DND-41 (cell line): Measurements from ENCODE around the gene SELP.
A peak's percentile ranks its signal among the peaks of the same experiment; 100 is the strongest.

Experiments used
- ATAC-seq: fragments of 200-7000 bp; cut with Tn5 transposase; 3 replicates; pipeline ENCODE4 v1.9.1; 2021; ENCODE audit warnings: low read depth; ENCODE audit not compliant: insufficient read depth
- DNase-seq: peaks from one replicate; pipeline ENCODE4 v3.0.0-alpha.2; 2020
- H2AFZ ChIP-seq: 2 replicates; pipeline ENCODE4 v1.6.0; 2012; ENCODE audit warnings: low read depth, low read length
- H3K27ac ChIP-seq: 2 replicates; pipeline ENCODE4 v1.5.1; 2012; ENCODE audit warnings: low read length, inconsistent platforms
- H3K27me3 ChIP-seq: fragments of 200-600 bp; sonication (generic); 2 replicates; pipeline ENCODE4 v1.6.0; 2012; ENCODE audit warnings: low read length, mild to moderate bottlenecking, inconsistent platforms; ENCODE audit not compliant: insufficient read depth, poor library complexity
- H3K36me3 ChIP-seq: 2 replicates; pipeline ENCODE4 v1.5.1; 2012; ENCODE audit warnings: low read length, inconsistent platforms; ENCODE audit not compliant: insufficient read depth
- H3K4me1 ChIP-seq: 2 replicates; pipeline ENCODE4 v1.5.1; 2012; ENCODE audit warnings: mild to moderate bottlenecking, low read length; ENCODE audit not compliant: insufficient read depth
- H3K4me2 ChIP-seq: 2 replicates; pipeline ENCODE4 v1.6.0; 2012; ENCODE audit warnings: mild to moderate bottlenecking, moderate library complexity, low read length, inconsistent platforms; ENCODE audit not compliant: insufficient read depth
- H3K4me3 ChIP-seq, 2 experiments: fragments of 200-600 bp in 1 of 2; shearing (Covaris generic) in 1 of 2; 2 replicates each; pipeline ENCODE4 v1.5.1; 2012 to 2016; ENCODE audit warnings: inconsistent platforms in 2 of 2, low read length in 2 of 2, mild to moderate bottlenecking in 2 of 2, low read depth in 1 of 2, moderate library complexity in 1 of 2
- H3K79me2 ChIP-seq: 2 replicates; pipeline ENCODE4 v1.6.0; 2012; ENCODE audit warnings: low read length, inconsistent platforms; ENCODE audit not compliant: insufficient read depth
- H3K9ac ChIP-seq: 2 replicates; pipeline ENCODE4 v1.6.0; 2012; ENCODE audit warnings: low read depth, mild to moderate bottlenecking, inconsistent platforms, low read length, moderate library complexity
- H3K9me3 ChIP-seq: 2 replicates; pipeline ENCODE4 v1.5.1; 2012; ENCODE audit warnings: low read length, moderate library complexity, mild to moderate bottlenecking, inconsistent platforms; ENCODE audit not compliant: insufficient read depth, severe bottlenecking
- H4K20me1 ChIP-seq: 2 replicates; pipeline ENCODE4 v1.6.0; 2012; ENCODE audit warnings: low read length; ENCODE audit not compliant: insufficient read depth
- EZH2 ChIP-seq: IDR thresholded peaks from 3 replicates; pipeline ENCODE4 v1.6.1; 2012; ENCODE audit warnings: borderline replicate concordance, low read depth, mild to moderate bottlenecking, moderate library complexity, low read length, inconsistent platforms; ENCODE audit not compliant: severe bottlenecking
- TF ChIP-seq, protein P1 (sequence below): IDR thresholded peaks from 2 replicates; pipeline ENCODE4 v1.5.1; 2012; ENCODE audit warnings: borderline replicate concordance, low read length, moderate library complexity, mild to moderate bottlenecking; ENCODE audit not compliant: poor library complexity, severe bottlenecking; ENCODE audit errors: extremely low read depth

The SELP gene

DNA sequence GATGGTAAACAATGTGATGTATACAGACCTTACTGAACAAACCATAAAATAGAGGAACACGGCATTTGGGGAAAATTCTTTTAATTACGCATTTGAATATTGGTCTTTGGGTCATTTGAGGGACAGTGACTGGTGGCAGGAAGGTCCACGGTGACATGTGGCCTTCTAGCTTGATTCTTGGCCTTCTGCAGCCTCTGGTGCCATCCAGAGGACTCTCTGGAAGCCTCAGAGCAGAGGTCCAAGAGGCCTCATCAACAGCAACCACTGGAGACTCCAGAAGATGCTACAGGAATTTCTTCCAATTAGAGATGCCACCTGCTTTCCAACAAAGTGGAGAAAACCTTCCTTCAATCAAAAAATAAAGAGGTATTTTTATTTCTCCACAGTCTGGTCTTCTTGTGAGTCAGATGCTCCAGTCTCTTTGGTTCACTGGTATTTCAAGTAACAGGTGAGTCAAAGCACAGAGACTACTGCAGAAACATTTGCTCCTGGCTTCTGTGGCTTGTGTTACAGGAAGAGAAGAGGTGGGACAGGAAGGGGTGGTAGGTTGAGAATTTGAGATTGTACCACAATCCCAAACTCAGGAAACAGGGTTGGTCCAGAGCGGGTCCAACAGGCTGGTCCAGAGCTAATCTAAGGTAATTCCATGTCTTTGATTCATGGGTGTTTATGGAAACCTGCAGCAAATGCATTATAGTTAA lies 41.0 kb downstream of the SELP start:
- Histone ChIP-seq H3K4me2 (no peak overlapping the region), H3K4me3 (no peak overlapping the region), H4K20me1 (no peaks in the 10 kb centered on the region), H3K36me3 (no peaks in the 10 kb centered on the region), H3K27me3 (no peaks in the 10 kb centered on the region), H3K79me2 (no peaks in the 10 kb centered on the region), H2AFZ (no peak overlapping the region), H3K9ac (no peak overlapping the region), H3K4me1 (peaks cover 21% of the 10 kb centered on the region), H3K27ac (no peak overlapping the region), H3K9me3 (no peaks in the 10 kb centered on the region)
- TF ChIP-seq EZH2 = no peak
- TF ChIP-seq, protein P1, sequence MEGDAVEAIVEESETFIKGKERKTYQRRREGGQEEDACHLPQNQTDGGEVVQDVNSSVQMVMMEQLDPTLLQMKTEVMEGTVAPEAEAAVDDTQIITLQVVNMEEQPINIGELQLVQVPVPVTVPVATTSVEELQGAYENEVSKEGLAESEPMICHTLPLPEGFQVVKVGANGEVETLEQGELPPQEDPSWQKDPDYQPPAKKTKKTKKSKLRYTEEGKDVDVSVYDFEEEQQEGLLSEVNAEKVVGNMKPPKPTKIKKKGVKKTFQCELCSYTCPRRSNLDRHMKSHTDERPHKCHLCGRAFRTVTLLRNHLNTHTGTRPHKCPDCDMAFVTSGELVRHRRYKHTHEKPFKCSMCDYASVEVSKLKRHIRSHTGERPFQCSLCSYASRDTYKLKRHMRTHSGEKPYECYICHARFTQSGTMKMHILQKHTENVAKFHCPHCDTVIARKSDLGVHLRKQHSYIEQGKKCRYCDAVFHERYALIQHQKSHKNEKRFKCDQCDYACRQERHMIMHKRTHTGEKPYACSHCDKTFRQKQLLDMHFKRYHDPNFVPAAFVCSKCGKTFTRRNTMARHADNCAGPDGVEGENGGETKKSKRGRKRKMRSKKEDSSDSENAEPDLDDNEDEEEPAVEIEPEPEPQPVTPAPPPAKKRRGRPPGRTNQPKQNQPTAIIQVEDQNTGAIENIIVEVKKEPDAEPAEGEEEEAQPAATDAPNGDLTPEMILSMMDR = no peak
- no peak for ATAC-seq
- DNase-seq = no peak

- Histone ChIP-seq H3K27ac (no peak overlapping the region), H3K36me3 (no peaks in the 10 kb centered on the region), H4K20me1 (no peaks in the 10 kb centered on the region), H3K9ac (no peak overlapping the region), H3K27me3 (no peaks in the 10 kb centered on the region), H3K9me3 (no peaks in the 10 kb centered on the region), H3K4me2 (no peak overlapping the region), H3K4me1 (peaks cover 21% of the 10 kb centered on the region), H2AFZ (no peak overlapping the region), H3K79me2 (no peaks in the 10 kb centered on the region), H3K4me3 (no peak overlapping the region)
- no peak for TF ChIP-seq EZH2
- ATAC-seq = no peak
- DNase-seq = no peak
Observed at GRCh38 chr1:169588112-169588511, 41.8 kb downstream of the SELP start.

GRCh38 chr1:169586395-169587255 lies 43.3 kb downstream of the SELP start, which contains the start of gene F5:
Gene F5, minus strand, starts transcription at chr1:169586481. Its CDS starts 95 bp downstream, at chr1:169586386.
- TF ChIP-seq, protein P1 = peak; percentile 97
- no peak for TF ChIP-seq EZH2
- H4K20me1 ChIP-seq = no peaks in the 10 kb centered on the region
- H3K36me3 ChIP-seq = no peaks in the 10 kb centered on the region
- H3K9ac ChIP-seq = peak within 1 kb of the TSS; percentile 16
- H3K79me2 ChIP-seq = no peaks in the 10 kb centered on the region
- H2AFZ ChIP-seq = peak within 1 kb of the TSS; percentile 63
- peak; percentile 84 for DNase-seq
- peak; percentile 100 for ATAC-seq
- peak within 1 kb of the TSS in 1 of 2 experiments; percentile 38; a peak in 1 of 4 replicates for H3K4me3 ChIP-seq
- no peaks in the 10 kb centered on the region for H3K9me3 ChIP-seq
- peak within 1 kb of the TSS; percentile 59 for H3K27ac ChIP-seq
- H3K27me3 ChIP-seq = no peaks in the 10 kb centered on the region
- H3K4me1 ChIP-seq = peaks cover 21% of the 10 kb centered on the region
- H3K4me2 ChIP-seq = peak within 1 kb of the TSS; percentile 69

DNA sequence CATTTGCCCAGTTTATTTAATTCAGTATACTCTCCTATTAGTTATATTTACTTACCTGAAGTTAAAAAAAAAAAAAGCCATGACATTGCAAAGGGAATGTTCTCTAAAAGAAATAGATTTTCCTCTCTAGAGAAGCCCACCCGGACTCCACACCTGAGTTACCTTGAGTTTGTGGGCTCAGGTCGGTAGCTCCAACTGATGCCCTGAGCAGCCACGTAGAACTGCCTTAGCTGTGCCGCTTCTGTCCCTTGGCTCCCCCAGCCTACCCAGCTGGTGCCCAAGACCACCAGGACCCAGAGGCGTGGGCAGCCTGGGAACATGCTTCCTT lies 43.9 kb downstream of the SELP start:
- H3K4me2 ChIP-seq = peak overlapping the region; percentile 69
- H3K9ac ChIP-seq = peak overlapping the region; percentile 16
- no peak for ATAC-seq
- peak overlapping the region in 1 of 2 experiments; percentile 38; a peak in 1 of 4 replicates for H3K4me3 ChIP-seq
- H3K36me3 ChIP-seq = no peaks in the 10 kb centered on the region
- H3K9me3 ChIP-seq = no peaks in the 10 kb centered on the region
- no peak for DNase-seq
- H4K20me1 ChIP-seq = no peaks in the 10 kb centered on the region
- peak overlapping the region; percentile 63 for H2AFZ ChIP-seq
- H3K27me3 ChIP-seq = no peaks in the 10 kb centered on the region
- peaks cover 21% of the 10 kb centered on the region for H3K4me1 ChIP-seq
- no peaks in the 10 kb centered on the region for H3K79me2 ChIP-seq
- TF ChIP-seq, protein P1 = no peak
- no peak for TF ChIP-seq EZH2
- no peak overlapping the region for H3K27ac ChIP-seq
